ENCODE data around the gene SEC63.
"Not testable (repeated sequence)": the region's sequence is repeated elsewhere in the genome, so short reads cannot be mapped to it uniquely, and the experiment has no call there.

SEC63 gene

DNA sequence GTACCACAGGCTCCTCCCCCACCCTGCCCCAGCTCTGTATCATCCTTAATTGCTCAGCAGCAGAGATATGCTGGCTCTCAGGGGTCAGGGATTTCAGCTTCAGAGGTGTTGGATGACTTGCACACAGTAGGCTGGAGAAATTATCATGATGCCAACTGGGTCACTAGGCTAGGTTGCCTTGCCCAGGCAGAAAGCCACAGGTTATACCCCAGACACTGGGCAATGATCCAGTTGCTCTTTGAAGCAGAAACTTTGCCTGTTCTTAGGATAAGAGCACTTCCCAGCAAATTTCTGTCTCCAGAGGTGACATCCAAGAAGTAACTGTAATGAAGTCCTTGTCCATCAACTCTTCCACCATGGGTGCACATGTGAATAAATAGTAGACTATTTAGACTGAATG lies 95.6 kb downstream of the SEC63 start:
- DNase-seq (ENCODE audit: low read depth) = no peak

DNA sequence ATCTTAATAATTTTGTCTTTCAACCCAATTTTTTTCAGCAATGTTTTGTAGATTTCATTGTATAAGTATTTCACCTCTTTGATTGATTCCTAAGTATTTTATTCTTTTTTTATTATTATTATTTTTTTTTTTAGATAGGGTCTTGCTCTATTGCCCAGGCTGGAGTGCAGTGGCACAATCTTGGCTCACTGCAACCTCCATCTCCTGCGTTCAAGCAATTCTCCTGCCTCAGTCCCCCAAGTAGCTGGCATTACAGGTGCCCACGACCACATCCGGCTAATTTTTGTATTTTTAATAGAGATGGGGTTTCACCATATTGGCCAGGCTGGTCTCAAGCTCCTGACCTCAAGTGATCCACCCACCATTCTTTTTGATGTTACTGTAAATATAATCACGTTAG lies 97.0 kb downstream of the SEC63 start:
- not testable (repeated sequence) for DNase-seq (ENCODE audit: low read depth)

DNA sequence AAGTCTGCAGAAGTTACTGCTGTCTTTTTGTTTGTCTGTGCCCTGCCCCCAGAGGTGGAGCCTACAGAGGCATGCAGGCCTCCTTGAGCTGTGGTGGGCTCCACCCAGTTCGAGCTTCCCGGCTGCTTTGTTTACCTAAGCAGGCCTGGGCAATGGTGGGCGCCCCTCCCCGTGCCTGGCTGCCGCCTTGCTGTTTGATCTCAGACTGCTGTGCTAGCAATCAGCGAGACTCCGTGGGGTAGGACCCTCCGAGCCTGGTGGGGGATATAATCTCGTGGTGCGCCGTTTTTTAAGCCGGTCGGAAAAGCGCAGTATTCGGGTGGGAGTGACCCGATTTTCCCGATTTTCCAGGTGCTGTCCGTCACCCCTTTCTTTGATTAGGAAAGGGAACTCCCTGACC lies 97.9 kb downstream of the SEC63 start:
- DNase-seq (ENCODE audit: low read depth) = not testable (repeated sequence)

DNA sequence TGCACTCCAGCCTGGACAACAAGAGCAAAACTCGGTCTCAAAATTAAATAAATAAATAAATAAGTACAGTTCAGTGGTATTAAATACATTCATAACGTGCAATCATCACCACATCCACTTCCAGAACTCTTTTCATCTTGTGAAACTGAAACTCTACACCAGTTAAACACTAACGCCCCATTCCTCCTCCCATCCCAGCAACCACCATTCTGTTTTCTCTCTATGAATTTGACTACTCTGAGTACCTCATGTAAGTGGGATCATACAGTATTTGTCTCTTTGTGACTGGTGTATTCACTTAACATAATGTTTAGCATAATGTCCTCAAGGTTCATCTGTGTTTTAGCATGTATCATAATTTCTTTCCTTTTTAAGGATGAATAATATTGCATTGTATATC lies 104.8 kb downstream of the SEC63 start:
- no peak for DNase-seq (ENCODE audit: low read depth)

DNA sequence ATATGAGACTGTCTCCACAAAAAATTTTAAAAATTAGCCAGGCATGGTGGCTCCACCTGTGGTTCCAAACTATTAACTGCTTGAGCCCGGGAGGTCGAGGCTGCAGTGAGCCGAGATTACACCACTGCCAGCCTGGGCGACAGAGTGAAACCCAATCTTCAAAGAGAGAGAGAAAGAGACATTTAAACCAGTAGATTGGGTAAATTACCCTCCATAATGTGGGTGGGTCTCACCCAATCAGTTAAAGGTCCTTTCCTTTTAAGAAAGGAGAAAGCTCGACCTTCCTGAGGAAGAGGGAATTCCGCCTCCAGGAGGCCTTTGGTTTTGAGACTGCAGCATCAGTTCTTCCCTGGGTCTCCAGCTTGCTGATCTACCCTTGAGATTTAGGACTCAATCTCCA lies 108.7 kb downstream of the SEC63 start:
- DNase-seq (ENCODE audit: low read depth) = no peak

DNA sequence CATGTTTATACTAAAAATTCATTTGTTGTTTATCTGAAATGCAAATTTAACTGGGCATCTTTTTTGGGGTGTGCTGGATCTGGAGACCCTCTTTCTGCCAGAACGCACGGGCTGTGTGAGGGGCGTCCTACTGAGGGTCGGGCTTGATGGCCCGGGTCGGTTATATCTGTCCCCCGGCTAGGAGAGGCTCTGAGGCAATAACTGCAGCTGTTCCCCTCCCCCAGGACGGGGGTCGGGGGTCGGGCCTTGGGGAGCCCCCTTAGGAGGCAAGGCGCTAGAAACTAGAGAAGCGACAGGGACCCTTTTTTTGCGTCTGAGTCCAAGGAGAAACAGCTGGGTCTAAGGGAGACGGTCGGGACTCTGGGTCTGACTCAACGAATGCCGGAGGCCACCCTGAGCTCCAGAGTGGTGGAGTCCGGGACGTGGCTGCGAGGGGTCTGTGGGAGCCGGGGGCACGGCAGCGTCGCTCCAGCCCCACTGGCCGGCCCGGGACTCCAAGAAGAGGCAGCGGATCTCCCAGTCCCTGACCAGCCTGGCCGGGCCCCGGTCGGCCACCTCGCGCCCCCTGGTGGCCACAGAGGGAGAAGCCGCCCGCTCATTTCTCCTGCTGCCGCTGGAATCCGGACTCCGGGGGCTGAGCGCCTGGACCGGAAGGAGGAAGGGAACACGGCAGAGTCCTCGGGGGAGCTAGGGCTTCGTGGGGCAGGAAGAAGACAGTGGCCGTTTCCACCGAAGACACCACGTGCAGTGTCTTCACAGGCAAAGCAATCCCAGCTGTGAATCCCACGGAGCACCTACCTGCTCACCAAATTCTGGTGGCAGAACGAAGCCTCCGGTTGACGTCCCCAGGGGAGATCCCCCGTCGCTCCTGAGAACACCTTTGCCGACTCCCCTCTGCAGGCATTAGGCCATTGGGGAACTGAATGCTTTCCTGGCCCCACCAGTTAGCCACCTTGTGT lies 109.9 kb downstream of the SEC63 start:
- no peak for DNase-seq (ENCODE audit: low read depth)

DNA sequence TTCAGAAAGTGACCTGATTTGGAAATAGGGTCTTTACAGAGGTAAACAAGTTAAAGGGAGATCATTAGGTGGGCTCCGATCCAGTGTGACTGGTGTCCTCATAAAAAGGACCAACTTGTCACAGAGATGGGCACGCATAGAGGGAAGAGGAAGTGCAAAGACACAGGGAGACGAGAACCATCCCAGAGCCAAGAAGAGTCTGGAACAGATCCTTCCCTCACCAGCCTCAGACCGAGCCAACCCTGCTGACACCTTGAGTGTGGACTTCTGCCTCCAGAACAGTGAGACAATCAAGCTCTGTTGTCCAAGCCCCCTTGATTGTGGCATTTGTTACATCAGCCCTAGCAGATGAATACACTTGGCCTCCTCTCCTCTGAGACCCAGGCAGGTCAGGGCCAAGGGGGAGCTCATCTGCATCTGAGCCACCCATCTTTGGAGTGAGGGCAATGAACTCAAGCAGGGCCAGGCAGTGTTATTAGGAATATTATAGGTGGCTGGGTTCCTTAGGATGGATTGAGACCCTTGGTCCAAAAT lies 111.7 kb downstream of the SEC63 start:
- DNase-seq (ENCODE audit: low read depth) = no peak

DNA sequence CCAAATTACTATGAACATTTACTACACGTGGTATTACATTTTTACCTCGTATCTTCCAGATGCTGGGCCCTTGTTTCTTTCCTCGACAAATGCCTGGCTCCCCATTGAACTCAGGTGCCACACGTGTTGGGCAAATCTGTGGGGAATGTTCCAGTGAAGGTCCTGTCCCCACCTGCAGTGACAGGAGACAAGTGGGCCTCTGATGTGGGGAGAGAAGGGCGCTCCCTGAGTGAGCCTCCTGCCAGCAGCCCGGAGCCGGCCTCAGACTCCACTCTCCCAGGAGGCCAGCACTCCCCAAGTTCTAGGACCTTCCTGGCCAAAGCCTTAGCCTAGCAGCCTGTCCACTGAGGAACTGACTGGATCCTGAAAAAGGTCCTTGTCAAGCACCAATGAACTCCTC lies 112.2 kb downstream of the SEC63 start:
- no peak for DNase-seq (ENCODE audit: low read depth)

DNA sequence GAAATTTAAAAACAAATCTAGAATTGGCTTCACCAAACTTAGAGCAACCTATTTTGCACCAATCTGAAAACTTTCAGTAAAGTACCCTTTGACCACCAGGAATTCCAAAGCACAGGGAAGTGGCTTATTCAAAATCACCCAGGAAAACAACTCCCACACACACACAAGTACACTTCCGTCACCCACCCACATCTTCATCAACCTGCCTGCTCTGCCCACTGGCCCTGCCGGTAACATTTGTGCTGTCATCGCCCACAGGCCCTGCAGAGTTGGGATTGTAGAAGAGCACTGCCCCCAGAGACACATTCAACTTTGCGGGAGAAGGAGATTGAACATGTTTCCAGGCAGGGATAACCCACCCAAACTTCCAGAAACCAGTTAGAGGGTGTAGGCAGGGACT lies 114.6 kb downstream of the SEC63 start:
- DNase-seq (ENCODE audit: low read depth) = no peak

DNA sequence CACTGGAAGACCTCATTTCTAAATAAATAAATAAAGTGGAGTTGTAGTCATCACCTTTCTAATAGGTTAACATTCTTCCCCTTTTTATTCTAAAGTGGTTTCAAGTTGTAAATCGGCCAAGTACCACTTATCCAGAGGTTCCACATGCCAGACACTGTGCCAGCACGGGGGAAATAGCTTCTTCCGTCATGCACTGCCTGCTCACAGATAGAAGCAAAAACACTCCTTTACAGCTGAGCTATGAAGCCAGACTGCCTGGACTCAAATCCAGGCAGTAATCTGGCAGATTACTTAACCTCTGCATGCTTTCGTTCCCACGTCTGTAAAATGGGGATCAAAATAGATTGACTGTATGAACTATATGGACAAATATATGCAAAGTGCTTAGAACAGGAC lies 116.7 kb downstream of the SEC63 start:
- DNase-seq (ENCODE audit: low read depth) = no peak

DNA sequence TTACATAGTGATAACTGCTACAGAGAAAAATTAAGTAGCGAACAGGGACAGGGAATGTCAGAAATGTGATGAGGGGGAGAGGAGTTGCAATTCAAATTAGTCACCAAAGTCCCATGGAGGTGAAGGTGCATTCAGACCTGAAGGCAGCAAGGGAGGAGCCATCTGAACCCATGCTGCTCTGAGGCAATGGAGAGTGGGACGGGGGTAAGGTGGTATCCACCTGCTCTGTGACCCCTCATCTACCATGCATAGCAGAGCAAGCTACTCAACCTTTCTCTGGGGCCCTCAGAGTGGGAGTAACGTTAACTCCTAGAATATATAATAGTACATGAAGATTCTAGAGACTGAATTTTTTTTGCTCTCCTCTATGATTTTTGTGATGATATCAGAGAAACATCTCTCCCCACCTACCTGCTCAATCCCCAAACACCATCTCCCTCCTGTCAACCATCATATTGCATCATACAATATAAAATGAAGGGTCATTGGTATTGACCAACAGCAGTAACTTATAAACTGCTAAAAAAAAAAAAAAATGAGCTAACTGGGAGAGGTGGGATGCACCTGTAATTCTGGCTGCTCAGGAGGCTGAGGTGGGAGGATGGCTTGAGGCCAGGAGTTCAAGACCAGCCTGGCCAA lies 117.3 kb downstream of the SEC63 start:
- DNase-seq (ENCODE audit: low read depth) = no peak

DNA sequence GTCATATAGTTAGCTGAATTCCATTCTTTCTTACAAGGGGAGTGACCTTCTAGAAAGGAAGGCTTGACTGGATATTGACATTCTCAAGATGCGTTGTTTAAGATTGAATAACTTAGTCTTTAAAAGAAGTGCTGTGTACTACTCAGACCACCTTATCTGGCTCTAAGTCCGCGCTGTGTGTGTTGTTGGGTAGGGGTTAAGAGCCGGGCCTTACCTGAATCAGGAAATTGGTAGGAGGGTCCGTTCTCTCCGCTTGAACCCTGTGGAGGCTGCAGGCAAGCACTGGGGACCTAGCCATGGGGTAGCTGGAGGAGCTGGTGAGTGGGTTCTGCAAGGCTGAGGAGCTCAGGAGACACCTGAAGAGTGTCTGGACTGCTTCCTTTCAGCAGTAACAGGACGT lies 124.9 kb downstream of the SEC63 start:
- DNase-seq (ENCODE audit: low read depth) = no peak

DNA sequence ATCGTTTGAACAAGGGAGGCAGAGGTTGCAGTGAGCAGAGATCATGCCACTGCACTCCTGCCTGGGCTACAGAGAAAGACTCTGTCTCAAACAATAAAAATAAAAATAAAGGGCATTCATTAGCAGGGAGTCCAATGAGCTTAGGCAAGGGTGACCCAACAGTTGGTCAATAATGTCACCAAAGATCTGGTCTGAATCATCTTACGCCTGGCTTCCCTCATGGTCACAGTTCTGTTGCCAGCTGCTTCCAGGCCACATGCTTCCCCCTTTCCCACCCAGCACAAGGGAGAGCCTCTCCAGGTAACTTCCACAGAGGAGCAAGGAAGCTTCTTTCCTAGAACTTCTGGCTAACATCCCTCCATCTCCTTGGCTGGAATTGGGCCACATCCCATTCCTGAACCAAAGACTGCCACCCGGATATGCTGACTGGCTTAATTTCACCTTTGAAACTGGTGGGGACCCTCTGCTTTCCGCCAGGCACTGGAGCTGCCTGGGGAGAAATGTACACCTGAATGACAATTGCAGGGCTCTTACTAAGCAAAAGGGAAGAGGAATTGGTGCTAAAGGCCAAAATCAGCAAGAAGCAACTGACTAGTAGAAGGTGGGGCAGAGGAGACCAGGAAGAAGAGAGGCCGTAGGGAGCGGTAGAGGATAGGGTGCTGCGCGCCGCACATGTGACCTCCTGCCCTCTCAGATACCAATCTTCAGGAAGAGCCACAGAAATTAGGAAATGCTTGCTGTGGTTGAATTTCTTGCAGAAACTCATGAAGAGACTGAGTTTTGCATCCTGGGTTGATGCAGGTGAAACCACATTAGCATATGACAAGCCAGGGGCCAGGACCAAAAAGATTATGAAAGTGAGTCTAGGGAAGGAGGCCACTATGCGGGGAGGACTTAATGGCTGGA lies 125.6 kb downstream of the SEC63 start:
- DNase-seq (ENCODE audit: low read depth) = no peak

DNA sequence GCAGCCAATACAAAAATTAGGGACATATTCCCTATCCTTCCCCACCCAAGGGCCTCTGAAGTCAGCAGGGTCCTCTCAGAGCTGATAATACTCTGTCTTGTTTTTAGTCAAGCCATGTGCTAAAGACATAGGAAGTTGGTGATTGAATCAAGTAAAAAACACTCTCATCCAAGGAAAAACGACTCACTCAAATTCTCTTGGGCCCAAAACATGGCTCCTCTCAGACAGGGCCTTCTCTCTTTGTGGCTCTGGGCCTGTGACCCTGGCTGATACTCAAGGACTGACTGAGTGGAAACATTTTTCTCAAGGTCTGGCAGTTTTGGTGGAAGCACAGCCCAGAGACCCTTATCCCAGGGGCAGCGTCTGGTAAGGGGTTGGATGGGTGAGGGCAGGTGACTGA lies 127.9 kb downstream of the SEC63 start:
- no peak for DNase-seq (ENCODE audit: low read depth)

DNA sequence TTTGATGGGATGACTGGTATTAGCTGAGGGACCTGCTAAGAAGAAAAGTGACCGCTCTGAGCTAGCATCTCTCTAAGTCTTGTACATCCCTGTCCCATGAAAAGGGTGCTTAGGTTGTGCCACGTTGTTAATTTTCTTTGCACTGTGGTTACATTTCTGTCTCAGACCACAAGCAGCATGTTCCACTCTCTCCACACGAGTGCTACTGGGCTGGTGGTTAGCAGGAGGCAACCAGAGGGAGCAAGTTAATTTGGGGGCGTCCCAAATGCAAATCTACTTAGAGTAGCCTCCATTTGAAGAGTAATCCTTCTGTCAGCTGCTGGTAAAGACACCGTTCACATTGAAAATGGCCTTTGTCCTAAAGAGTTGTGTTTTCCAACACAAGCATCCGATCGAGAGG lies 130.5 kb downstream of the SEC63 start:
- DNase-seq (ENCODE audit: low read depth) = no peak

DNA sequence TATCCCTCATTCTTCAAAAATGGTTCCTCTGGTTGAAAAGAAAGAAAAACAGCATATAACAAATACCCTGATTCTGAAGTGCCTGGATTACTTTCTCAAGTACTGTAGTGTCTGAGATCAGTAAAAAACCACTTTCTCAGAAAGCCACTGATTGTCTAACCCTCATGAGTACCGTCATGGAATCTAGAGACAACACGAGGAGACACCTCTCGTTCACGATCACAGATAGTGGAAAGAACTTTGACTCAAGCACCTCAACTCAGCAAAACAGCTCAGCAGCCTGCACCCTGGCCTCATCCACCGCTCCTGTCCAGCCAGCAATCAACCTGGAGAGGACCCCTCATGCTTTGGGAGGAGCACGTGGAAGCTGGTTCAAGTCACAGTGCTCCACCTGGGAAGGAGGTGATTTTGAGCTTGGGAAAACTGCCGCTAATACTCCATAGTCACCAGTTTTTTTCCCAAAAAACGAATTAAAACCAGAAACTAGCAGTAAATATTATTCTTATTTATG lies 134.9 kb downstream of the SEC63 start:
- no peak for DNase-seq (ENCODE audit: low read depth)

DNA sequence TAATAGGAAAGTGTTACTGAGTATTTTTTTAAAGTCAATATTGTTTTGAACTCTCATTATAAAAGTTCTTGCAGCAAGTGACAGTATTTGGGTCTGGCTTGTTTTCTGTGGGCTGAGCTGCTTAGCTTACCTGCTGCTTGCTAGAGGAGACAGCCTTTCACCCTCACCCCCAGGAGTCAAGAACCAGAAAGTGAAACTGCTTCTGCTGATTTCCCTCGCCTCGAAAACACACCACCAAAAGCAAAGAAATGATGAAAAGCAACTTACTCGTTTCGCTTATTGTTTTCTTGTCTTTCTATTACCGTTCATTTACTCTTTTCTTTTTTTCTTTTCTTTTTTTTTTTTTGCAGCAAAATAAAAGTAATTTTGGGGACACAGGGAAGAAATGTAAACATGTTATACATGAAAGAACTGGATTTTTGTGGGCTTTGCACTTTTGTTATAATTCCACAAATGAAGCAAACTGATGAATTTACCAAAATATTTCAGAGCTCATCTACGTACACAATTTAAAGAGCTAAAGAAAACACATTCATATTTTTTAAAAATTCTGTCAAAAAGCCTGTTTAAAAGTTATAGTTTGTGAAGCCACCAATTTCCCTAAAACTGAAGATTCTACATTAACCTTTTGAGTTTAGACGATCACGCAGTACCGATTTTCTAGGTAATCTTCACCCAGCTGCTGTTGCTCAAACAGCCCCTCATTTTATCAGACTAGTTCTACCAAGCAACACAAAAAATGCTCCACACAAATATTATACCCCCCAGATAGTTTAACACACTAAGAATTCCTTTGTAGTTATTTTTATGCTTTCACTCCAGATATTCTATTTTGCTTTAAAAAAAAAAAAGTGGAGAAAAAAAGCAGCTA lies 135.6 kb downstream of the SEC63 start:
- no peak for DNase-seq (ENCODE audit: low read depth)

DNA sequence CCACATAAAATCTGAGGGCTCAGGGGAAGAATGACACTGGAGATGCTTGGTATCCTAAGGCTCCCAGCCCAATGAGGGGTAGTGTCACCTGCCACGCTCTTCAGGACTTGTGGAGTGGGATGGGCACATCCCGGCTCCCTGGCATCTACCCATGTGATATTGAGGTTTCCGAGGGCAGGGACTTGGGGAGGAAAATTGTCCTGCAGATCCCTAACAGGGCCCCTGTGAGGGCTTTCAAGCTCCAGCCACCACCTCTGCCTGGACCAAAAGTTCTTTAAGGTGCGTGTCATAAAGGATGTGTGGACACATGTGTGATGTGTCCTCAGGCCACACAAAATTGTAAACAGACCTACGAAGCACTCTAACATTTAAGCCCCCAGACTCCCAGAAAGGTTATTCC lies 136.4 kb downstream of the SEC63 start:
- no peak for DNase-seq (ENCODE audit: low read depth)

DNA sequence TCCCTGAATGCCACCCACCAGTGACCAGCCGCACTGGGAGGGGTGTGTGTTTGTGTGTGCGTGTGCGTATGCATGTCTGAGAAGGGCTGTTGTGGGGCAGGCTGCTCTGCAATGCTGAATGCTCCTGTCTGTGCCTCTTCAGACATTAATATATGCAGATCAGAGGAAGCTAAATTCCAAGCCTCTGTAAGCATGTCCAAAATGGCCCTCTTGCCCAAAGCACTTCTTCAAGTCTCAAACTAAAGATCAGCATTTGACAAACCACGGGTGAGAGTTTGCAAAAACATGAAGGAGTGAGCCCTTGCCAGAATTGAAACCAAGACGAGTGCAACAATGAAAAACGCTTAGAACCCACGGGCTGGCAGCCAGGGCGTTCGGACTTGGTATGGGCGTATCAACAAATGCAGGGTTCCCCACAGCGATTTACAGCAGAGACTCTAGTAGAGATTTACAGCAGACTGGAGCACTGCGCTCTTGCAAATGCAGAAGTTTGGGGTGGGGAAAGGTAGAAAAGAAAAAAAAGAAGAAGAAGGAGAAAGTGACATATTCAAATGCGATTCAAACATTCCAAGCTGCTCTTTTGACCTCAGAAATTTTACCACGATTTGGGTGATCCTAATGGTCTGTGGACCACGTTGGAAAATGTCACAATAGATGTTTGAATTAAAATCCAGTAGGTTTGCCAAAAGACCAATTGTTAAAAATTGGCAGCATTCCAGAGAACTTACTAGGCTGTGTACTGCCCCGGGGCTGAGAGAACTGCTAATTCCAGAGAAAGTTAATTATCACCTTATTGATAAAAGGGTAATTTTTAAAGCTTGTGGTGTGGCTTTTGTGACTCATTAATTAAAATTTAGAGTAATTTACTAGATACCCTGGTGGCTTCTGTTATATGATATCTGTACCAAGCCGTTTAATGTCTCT lies 137.4 kb downstream of the SEC63 start:
- DNase-seq (ENCODE audit: low read depth) = no peak

DNA sequence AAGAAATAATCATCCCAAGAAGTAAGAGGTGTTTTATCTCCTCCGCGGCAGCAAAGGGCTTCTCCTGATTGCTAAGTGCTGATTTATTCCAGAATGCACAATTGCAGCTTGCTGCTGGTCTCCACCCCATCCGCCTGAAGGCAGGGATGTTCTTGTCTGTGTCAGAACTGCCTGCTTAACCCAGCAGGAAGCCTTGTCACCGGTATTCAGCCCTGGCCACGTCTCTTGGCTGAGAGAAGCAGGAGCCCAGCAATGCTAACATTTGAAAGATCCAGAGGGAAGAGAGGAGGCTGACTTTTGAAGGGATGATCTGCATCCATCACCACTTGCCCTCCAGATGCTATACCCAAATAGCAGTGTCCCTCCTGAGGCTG lies 138.1 kb downstream of the SEC63 start:
- no peak for DNase-seq (ENCODE audit: low read depth)

Data from non-pigmented ciliary epithelial cell (primary cell).